Astrocyte (in vitro differentiated cells and primary cell): ENCODE results near the gene ATP5F1C. TPM values are rescaled to one million over a fixed set of nuclear protein-coding genes. Genes with fewer than 3 reads are reported as not detected.

Experiments
- DNase-seq: peaks from one replicate; pipeline ENCODE4 v3.0.0-alpha.2; 2010; ENCODE audit warnings: low read depth
- FAIRE-seq: peaks from 2 replicates; lab custom pipeline; 2011; peaks lifted over from hg19 to GRCh38; lab: Jason Lieb, UNC
- H2AFZ ChIP-seq: 2 replicates; pipeline ENCODE4 v1.6.0; 2012; ENCODE audit warnings: low read depth, low read length, inconsistent platforms
- H3K27ac ChIP-seq: 2 replicates; pipeline ENCODE4 v1.5.1; 2011; ENCODE audit warnings: low read depth, low read length, inconsistent platforms
- H3K27me3 ChIP-seq: 2 replicates; pipeline ENCODE4 v1.6.0; 2011; ENCODE audit warnings: low read length, inconsistent platforms; ENCODE audit not compliant: insufficient read depth
- H3K36me3 ChIP-seq: 2 replicates; pipeline ENCODE4 v1.5.1; 2011; ENCODE audit warnings: low read length, inconsistent platforms; ENCODE audit not compliant: insufficient read depth
- H3K4me1 ChIP-seq: 2 replicates; pipeline ENCODE4 v1.5.1; 2011; ENCODE audit warnings: low read length, inconsistent platforms; ENCODE audit not compliant: insufficient read depth
- H3K4me2 ChIP-seq: 2 replicates; pipeline ENCODE4 v1.6.0; 2012; ENCODE audit warnings: low read length, inconsistent platforms
- H3K4me3 ChIP-seq: 2 replicates; pipeline ENCODE4 v1.5.1; 2011; ENCODE audit warnings: low read depth, mild to moderate bottlenecking, low read length, inconsistent platforms; ENCODE audit not compliant: insufficient read depth
- H3K79me2 ChIP-seq: 2 replicates; pipeline ENCODE4 v1.6.0; 2012; ENCODE audit warnings: mild to moderate bottlenecking, low read length, inconsistent platforms; ENCODE audit not compliant: insufficient read depth
- H3K9ac ChIP-seq: 2 replicates; pipeline ENCODE4 v1.6.0; 2012; ENCODE audit warnings: mild to moderate bottlenecking, low read length, inconsistent platforms
- H3K9me3 ChIP-seq: 2 replicates; pipeline ENCODE4 v1.5.1; 2012; ENCODE audit warnings: low read depth, mild to moderate bottlenecking, low read length, inconsistent platforms; ENCODE audit not compliant: insufficient read depth
- H4K20me1 ChIP-seq: 2 replicates; pipeline ENCODE4 v1.6.0; 2012; ENCODE audit warnings: low read length, inconsistent platforms; ENCODE audit not compliant: insufficient read depth
- H3K27ac Mint-ChIP-seq: one replicate; pipeline ENCODE4 v1.8.0; 2021; ENCODE audit warnings: mild to moderate bottlenecking, mixed read lengths; ENCODE audit not compliant: unreplicated experiment
- H3K27me3 Mint-ChIP-seq: one replicate; pipeline ENCODE4 v1.8.0; 2021; ENCODE audit warnings: low read depth, mixed read lengths; ENCODE audit not compliant: unreplicated experiment
- H3K36me3 Mint-ChIP-seq: one replicate; pipeline ENCODE4 v1.8.0; 2021; ENCODE audit warnings: low read depth, mixed read lengths; ENCODE audit not compliant: unreplicated experiment
- H3K4me1 Mint-ChIP-seq: one replicate; pipeline ENCODE4 v1.8.0; 2021; ENCODE audit warnings: low read depth, mixed read lengths; ENCODE audit not compliant: unreplicated experiment
- H3K4me3 Mint-ChIP-seq: one replicate; pipeline ENCODE4 v1.8.0; 2021; ENCODE audit warnings: mild to moderate bottlenecking, moderate library complexity, mixed read lengths; ENCODE audit not compliant: unreplicated experiment
- H3K9me3 Mint-ChIP-seq: one replicate; pipeline ENCODE4 v1.8.0; 2021; ENCODE audit warnings: mild to moderate bottlenecking, mixed read lengths; ENCODE audit not compliant: unreplicated experiment
- CTCF ChIP-seq: IDR thresholded peaks from 2 replicates; pipeline ENCODE4 v1.5.1; 2011; ENCODE audit warnings: low read depth, mild to moderate bottlenecking, inconsistent platforms, low read length, moderate library complexity; ENCODE audit not compliant: insufficient read depth
- EZH2 ChIP-seq: IDR thresholded peaks from 2 replicates; pipeline ENCODE4 v1.6.1; 2012; ENCODE audit warnings: mild to moderate bottlenecking, low read length, inconsistent platforms; ENCODE audit not compliant: insufficient read depth
- total RNA-seq: library from RNA; stranded (reverse); gene quantifications from 2 replicates; pipeline ENCODE4 v1.2.1, GENCODE V29; 2021

Gene ATP5F1C
- total RNA-seq, 1 donor from 2014 or later = 267 TPM

- no peak overlapping the region for H3K4me2 ChIP-seq
- H3K4me3 ChIP-seq = no peak overlapping the region
- H3K4me3 Mint-ChIP-seq = no peak overlapping the region
- DNase-seq = no peak
- H3K4me1 Mint-ChIP-seq = no peaks in the 10 kb centered on the region
- H3K36me3 ChIP-seq = peaks cover 34% of the 10 kb centered on the region
- TF ChIP-seq EZH2 (no peak), CTCF (no peak)
- no peak overlapping the region for H2AFZ ChIP-seq
- no peaks in the 10 kb centered on the region for H3K27me3 ChIP-seq
- no peaks in the 10 kb centered on the region for H3K79me2 ChIP-seq
- no peaks in the 10 kb centered on the region for H3K9me3 ChIP-seq
- no peaks in the 10 kb centered on the region for H3K27me3 Mint-ChIP-seq
- no peak overlapping the region for H3K27ac Mint-ChIP-seq
- H4K20me1 ChIP-seq = peaks cover 4% of the 10 kb centered on the region
- no peak for FAIRE-seq
- no peaks in the 10 kb centered on the region for H3K4me1 ChIP-seq
- H3K27ac ChIP-seq = no peak overlapping the region
- H3K36me3 Mint-ChIP-seq = peaks cover 8% of the 10 kb centered on the region
- H3K9ac ChIP-seq = no peak overlapping the region
- H3K9me3 Mint-ChIP-seq = no peaks in the 10 kb centered on the region
Observed at GRCh38 chr10:7752251-7752650, 35.7 kb upstream of the ATP5F1C start.

GRCh38 chr10:7755103-7755502 lies 32.9 kb upstream of the ATP5F1C start:
- Histone ChIP-seq H3K27ac (no peak overlapping the region), H3K9ac (no peak overlapping the region), H3K4me2 (no peak overlapping the region), H3K27me3 (no peaks in the 10 kb centered on the region), H3K79me2 (no peaks in the 10 kb centered on the region), H2AFZ (no peak overlapping the region), H3K9me3 (no peaks in the 10 kb centered on the region), H4K20me1 (peaks cover 4% of the 10 kb centered on the region), H3K4me1 (no peaks in the 10 kb centered on the region), H3K4me3 (no peak overlapping the region), H3K36me3 (peaks cover 45% of the 10 kb centered on the region)
- no peaks in the 10 kb centered on the region for H3K27me3 Mint-ChIP-seq
- FAIRE-seq (no peak), DNase-seq (no peak)
- H3K4me1 Mint-ChIP-seq = no peaks in the 10 kb centered on the region
- H3K27ac Mint-ChIP-seq = no peak overlapping the region
- TF ChIP-seq EZH2 (no peak), CTCF (no peak)
- peaks cover 5% of the 10 kb centered on the region for H3K36me3 Mint-ChIP-seq
- no peaks in the 10 kb centered on the region for H3K9me3 Mint-ChIP-seq
- H3K4me3 Mint-ChIP-seq = no peak overlapping the region

- Histone ChIP-seq H3K27ac (no peak overlapping the region), H3K79me2 (no peaks in the 10 kb centered on the region), H3K27me3 (no peaks in the 10 kb centered on the region), H3K9me3 (no peaks in the 10 kb centered on the region), H3K4me3 (no peak overlapping the region), H3K4me1 (no peaks in the 10 kb centered on the region), H2AFZ (no peak overlapping the region), H3K9ac (no peak overlapping the region), H3K4me2 (no peak overlapping the region), H4K20me1 (peaks cover 4% of the 10 kb centered on the region), H3K36me3 (peaks cover 57% of the 10 kb centered on the region)
- no peak overlapping the region for H3K27ac Mint-ChIP-seq
- DNase-seq = no peak
- H3K4me1 Mint-ChIP-seq = no peaks in the 10 kb centered on the region
- H3K4me3 Mint-ChIP-seq = no peak overlapping the region
- no peaks in the 10 kb centered on the region for H3K27me3 Mint-ChIP-seq
- peaks cover 5% of the 10 kb centered on the region for H3K36me3 Mint-ChIP-seq
- FAIRE-seq = no peak
- TF ChIP-seq CTCF (peak; percentile 32), EZH2 (no peak)
- H3K9me3 Mint-ChIP-seq = no peaks in the 10 kb centered on the region
Observed at GRCh38 chr10:7756360-7756992, 31.5 kb upstream of the ATP5F1C start.
